Cortex of kidney (tissue), 1 donor: ENCODE results near the gene AUTS2.

Experiments
- DNase-seq: peaks from one replicate; lab custom pipeline; 2025; lab: John Stamatoyannopoulos, UW

AUTS2 gene

DNA sequence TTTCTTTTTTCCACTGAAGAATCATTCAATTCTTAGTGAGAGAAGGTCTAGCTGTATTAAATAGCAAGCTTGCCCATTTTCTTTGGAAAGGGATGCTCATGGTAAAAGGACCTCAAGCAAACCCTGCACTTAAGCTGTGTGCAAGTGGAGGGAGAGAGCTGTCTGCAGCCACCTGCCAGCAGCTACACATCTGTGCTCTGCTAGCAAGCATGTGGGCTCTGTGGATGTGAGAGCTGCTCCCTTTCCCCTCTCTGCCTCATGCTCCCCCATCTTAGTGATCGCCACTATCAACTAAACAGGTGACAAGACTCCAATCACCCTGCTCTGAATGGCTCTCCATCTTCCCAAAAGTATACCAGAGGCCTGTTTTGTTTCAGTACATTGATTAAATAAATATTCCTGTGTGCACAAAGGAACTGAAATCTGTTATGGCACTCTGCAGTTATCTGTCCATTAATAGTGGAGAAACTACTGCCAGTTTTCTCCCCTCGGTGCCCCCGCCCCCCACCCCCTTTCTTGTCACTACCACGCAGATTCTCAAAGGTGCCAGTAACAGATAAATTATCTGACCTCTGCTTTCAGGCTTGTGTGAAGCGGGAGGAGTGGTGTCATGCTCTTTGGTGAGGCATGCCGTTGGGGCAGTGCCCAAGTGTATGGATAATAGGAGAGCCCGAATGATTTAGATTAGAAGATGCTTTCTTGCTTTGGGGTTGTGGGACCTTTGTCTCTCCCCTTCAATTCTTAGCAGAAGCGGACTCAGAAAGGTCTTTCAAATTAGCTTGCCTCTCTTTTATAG, 26.4 kb downstream of the AUTS2 start:
- DNase-seq: no peak

DNA sequence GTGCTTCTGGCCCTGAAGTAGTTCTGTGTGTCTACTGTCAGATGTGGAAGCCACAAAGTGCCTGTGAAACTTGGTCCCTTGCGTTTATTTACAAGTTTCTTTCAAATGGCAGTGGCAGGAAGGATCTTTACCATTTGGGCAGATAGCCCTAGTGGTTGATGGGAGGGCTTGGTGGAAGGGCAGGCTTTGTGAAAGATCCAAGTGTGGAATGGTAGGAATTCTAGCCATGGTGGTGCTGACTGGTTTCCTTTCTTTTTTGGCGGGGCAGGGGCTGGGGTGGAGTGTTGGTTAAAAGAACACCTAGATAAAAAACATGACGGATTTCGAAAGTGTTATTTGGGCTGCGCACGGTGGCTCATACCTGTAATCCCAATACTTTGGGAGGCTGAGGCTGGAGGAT, 27.0 kb downstream of the AUTS2 start:
- DNase-seq: no peak

DNA sequence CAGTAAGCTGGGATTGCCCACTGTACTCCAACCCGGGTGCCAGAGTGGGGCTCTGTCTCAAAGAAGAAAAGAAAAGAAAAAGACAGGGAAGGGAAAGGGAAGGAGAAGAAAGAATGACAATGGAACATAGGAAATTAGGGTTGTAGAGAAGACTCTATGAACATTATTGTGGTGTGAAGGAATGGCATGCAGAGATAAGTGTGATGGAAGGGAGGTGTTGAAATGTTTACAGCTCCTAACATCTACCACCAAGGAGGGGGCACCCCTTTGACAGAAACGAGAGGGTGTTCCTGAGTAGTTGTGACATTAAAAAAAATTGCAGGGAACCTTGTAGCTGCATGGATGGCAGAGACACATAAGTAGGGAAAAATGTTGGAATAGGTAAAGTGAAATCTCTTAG, 27.5 kb downstream of the AUTS2 start:
- no peak for DNase-seq

DNA sequence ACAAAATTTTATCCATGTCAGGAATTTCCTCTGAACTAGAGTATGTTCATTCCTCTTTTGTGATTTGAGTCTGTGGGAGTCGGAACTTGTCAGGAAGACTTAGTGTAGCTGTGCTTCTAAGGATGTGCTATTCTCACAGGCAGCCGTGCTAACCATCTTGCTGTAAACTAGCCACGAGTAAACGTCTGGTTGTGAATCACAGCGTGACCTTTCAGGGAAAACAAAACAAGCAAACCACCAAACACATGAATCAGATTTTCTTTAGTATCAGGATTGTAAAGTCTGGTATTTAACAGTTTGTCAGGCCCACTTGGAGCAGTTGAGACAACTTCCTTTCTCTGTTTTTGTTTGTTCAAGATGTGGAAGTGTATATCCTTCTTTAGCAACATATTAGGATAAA, 32.0 kb downstream of the AUTS2 start:
- DNase-seq: no peak

DNA sequence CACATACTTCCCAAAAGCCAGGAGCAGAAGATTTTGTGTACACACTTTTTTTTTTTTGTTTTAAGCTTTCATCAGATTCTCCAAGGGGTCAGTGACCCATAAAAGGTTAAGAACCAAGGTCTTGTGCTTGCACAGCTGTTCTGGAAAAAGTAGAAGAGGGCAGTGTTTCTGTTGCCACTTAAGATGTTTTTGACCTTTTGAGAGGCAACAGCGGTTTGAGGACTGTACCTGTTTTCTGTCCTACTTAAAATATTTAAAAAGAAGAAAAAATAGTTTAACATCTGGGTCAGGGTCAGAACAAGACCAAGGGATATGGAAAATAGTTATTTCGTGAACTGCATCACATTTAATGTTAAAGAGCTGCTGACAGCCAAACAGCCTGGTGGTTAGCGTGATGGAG, 32.9 kb downstream of the AUTS2 start:
- no peak for DNase-seq

DNA sequence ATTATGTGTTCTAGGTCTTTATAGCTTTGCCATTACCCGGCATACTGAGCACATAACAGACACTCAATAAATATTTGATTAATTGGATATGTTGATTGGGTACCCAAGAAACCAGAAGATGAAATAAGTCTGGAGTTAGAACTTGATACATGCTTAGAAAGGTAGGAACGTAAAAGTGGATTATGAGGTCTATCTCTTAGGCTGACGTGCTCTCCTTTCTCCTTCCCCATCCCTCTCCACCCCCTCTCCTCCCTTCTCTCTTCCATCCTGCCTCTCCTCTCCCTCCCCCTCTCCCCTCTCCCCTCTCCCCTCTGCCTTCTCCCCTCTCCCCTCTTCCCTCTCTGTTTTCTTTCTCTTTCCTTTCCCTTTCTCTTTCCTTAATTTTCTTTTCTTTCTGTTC, 34.0 kb downstream of the AUTS2 start:
- no peak for DNase-seq

DNA sequence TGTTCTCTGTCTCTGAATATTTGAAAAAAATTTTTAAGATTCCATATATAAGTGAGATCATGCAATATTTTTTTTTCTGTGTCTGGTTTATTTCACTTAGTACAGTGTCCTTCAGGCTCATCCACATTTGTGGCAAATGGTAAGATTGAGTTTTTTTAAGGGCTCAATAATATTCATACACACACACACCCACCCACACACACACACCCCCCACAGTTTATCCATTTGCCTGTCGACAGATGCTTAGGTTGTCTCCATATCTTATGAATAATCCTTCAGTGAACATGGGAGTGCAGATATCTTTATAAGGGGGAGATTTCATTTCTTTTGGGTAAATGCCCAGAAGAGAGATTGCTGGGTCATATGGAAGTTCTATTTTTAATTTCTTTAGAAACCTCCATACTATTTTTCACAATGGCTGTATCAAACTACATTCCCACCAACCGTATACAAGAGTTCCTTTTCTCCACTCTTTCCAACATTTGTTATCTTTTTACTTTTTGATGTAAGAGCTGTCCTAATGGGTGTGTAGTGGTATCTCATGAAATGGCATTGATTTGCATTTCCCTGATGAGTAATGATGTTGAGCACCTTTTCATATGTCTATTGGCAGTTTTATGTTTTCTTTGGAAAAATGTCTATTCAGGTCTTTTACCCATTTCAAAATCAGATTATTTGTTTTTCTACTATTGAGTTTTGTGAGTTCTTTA, 35.0 kb downstream of the AUTS2 start:
- DNase-seq: no peak

DNA sequence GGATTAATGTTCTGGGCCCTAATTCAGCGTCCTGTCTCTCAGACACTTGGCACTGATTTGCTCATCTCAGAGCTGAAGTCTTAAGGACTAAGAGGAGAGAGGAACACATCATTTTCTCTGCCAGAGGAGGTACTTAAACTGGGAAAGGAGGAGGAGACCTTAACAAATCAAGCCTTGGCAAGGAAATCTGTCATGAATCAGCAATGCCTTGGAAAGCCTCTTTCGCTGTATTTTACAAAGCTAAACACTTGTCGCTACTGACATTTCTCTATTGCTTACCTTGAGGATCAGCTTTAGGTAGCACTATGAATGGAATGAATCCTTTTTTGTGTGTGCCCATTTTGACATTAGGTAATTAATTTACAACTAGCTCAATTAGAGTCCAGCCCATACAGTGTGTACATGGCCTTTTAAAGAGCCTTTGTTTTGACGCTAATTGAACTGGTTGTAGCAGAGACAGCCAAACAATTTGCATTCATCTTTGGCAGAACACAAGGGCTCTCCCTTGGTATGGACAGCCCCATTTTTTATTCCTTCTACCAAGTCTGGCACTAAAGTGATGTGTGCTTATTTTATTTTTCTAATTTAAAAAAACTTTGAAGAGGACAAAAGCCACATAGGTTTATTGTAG, 37.4 kb downstream of the AUTS2 start:
- no peak for DNase-seq

DNA sequence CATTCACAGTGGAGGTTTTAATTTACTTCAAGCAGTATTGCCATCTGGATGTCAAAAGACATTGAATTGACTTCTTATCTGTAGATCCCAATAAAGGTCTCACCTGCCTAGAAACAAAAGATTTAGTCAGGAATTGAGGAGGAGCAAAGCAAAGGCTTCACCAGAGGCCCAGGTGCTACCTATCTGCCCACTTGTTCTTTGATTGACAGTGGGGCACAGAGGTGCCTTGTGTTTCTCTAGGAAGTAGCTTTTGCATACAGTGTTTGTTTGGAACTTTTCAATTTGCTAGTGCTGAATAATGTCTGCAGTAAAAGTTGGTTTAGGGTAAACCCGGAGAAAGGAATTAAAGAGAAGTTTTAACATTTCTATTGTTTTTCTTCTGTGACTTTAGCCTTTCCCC, 40.4 kb downstream of the AUTS2 start:
- DNase-seq: no peak

DNA sequence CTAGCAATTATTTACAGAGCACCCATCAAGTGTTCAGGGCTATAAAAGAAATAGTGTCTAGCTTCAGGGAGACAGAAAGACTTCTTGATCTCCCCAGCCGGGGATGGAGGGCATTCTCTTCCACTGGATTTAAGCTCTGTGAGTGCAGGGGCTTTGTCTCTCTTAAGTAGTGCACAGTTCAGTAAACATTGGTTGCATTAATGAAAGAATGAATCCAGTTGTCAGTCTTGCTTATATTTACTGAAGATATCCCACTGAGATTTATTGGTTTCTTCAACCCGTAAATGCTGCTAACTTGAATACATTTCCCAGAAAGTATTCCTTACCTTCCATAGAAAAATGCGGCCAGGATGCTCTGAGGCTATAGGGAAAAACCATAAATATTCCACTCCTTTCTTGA, 41.9 kb downstream of the AUTS2 start:
- DNase-seq: no peak

DNA sequence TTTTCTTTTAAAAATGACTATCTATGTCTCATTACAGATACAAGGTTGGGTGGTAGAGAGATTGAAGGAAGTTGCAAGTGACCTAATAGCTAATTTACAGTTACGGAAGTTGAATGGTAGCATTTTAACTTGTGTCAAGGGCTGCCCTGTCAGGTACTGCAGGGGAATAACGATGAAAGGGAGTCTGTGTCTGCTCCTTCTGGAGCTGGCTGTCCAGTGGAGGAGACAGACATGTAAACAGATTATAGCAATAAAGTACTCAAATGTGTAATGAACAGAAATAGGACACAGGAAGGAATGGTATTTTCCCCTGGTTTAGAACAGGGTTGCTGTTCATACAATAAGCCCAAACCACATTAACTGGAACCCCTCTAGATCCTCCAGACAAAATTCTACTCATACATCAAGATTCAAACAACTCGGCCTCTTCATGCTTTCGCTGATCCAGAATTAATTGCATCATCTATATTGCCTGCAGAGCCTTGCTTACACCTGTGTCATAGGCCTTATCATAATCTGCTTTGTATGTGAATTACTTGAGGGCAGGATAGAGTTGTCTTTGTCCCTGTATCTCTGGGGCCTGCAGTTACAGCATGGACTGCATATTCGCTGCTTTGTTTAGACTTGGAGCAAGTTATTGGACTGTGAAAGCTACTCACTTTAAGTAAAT, 42.8 kb downstream of the AUTS2 start:
- no peak for DNase-seq

DNA sequence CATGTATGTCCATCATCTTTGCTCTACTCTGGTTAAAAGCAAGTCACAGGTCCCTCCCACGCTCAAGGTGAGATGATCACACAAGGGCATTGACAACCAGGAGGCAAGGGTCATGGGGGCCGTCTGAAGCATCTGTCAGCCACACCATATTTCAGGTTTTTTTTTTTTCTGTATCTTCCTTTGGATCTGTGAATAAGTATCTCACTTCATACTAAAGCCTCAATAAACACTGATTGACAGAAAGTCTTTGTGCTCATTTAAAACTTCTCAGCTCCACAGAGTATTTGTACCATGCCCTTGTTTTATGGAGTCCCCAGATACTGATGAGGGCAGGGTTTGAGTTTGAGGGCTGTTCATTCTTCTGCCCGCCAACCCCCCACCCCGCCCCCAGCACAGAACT, 45.0 kb downstream of the AUTS2 start:
- no peak for DNase-seq

DNA sequence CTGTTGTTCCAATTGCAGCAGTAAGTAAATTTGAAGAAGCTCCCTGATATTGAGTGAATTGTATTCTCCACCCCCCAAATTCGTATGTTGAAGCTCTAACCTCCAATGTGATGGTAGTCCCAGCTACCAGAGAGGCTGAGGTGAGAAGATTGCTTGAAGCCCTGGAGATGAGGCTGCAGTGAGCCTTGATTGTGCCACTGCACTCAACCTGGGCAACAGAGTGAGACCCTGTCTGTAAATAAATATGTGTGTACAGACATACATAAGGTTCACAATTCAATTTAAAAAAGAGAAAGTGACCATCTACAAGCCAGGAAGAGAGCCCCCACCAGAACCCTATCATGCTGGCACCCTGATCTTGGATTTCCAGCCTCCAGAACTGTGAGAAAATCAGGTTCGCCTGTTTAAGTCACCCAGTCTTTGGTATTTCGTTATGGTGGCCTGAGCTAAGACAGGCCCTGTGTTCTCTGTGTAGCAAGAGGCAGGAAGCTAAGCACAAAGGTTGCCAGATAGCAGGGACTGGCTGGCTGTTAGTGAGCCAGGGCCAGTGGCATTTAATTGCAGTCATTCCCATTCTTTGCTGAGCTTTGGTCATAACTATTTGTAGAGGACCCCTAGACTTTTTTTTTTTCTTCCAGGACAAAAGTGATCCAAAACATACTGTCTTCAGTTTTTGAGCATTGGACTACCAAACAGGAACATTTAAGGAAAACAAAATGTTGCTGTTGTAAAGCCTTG, 45.6 kb downstream of the AUTS2 start:
- no peak for DNase-seq

DNA sequence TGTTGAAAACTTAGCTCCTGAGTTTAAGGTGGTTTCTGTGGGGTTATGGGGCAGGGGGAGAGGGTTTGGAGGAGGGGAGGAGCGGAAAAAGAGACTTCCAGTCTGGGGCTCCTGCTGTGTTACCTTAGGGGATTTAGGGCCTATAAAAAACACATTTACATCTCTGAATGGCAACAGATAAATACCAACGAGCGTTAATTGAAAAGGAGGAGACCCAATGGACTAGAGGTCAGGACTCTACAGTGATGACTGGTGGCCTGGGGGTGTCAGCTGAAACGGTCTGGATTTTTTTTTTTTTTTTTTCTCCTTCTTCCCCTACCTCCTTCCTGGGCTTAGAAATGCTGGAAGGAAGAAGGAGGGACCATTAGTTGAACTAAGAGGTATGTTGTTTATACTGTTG, 47.4 kb downstream of the AUTS2 start:
- DNase-seq: no peak

DNA sequence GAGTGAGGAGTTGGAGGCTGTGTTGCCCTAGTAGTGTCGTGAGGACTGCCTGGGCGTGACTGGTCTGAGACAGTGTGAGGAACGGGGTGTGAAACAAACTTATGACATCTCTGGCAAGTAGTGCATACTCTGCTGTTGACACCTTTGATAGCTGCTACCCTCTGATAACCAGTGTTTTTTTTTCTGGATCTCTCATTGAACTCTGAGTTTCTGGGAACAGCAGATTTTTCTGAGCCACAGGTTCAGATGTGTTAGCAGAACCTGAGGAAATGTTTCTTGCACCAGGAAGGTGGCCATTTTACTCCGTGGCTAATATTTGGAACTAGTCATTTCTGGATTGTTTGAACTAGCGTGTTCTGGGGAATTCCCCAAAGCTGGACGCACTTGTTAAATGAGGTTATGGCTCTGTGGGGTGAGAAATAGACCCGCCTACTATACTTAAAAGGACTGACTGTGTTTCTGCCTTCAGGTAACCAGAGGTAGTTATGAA, 52.9 kb downstream of the AUTS2 start:
- DNase-seq: no peak

DNA sequence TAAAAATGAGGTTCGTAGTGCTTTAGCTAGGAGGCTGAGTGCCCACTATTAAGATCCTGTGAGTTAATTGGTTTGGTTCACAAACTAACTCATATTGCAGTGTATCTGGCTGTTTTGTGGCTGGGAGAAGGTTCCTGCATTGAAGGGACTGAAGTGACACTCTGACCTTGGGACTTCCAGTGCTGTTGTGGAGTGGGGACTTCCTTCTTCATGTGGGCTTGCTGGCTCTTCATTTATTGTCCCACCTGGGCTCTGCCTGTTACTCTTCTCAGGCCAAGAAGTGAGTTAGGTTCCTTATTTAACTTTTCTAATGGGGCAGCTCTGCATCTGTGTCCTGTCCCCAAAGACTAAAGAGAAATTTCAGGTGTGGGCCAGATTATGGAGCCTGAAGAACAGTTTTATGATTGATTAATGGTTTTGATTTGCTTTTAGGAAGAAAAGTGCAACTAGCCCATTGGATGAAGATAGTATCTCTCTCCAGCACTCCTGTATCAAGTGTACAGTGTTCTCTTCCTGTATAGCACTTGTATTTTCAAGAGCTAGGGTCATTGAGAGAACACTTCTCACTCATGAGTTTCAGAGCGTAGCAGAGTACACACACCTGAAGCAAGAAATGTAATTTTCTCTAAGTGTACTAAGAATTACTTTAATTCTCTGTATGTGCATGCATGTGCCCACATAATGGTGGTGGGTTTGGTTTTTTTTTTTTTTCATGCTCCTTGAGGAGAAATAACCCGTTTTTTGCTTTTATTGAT, 54.8 kb downstream of the AUTS2 start:
- DNase-seq: no peak

DNA sequence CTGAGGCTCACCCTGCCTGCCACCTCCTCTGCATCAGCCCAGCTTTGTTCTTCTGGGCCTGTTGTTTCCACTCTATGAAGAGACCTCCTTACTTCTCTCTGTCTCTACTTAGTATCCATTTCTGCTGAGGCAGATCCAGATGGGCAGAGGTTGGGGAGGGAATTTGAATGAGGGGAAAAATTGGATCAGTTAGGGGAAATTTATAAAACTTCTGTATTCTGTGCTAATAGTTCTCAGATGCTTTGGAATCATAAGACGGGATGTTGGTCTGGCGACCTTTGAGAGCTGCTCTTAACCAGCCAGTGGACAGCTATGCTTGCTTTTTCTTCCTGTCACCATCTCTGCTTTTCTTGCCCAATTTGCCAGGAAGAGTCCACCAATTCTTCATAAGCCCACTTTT, 55.5 kb downstream of the AUTS2 start:
- no peak for DNase-seq

DNA sequence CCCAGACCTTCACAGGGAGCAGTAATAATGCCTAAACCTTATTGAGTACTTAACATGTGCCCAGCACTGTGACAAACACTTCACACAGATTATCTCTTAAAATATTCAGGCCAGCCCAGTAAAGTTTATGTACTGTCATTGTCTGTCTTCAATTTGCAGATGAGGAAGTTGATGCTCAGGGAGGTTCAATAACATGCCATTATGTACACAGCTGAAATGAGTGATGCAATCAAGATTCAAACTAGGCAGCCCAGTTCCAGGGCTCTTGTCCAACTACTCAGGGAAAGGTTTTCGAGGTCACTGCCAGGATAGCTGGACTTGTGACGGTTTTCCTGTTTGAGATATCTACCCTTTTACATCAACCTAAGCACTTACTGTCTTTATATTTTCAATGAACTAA, 56.1 kb downstream of the AUTS2 start:
- no peak for DNase-seq

DNA sequence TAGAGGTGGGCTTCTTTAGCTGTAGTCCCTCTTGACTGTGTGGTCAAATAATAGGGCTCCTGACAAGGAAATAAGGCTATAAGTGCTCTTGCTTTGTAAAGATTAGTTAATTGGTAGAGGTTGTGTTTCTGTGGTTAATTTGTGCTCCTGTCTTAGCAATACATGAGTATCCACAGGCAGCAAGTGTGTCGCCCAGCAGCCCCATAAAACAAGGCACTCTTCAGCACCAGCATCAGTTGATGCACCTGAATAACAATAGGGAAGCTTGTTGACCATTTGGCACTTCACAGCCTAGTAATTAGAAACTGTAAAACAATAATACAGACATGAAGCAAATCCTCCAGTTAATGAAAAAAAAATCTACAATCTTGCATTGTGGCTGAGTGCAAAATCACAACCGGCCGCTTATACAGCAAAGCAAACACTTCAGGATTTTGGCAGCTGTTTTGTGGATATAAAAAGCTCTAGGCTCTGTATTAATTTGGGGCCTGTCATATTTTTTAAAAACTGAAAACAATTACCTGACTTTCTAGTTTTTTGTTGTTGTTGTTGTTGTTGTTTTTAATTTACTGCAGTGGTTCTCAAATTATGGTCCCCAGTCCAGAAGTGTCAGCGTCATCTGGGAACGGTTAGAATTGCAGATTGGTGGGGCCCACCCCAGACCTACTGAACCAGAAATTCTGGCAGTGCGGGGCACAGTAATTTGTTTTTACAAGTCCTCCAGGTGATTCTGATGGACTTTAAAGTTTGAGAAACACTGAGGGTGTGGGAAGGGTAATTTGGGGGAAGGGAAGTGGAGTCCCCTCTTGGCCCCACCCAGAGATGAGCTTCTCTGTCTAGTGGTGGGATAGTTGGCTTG, 56.8 kb downstream of the AUTS2 start:
- no peak for DNase-seq

DNA sequence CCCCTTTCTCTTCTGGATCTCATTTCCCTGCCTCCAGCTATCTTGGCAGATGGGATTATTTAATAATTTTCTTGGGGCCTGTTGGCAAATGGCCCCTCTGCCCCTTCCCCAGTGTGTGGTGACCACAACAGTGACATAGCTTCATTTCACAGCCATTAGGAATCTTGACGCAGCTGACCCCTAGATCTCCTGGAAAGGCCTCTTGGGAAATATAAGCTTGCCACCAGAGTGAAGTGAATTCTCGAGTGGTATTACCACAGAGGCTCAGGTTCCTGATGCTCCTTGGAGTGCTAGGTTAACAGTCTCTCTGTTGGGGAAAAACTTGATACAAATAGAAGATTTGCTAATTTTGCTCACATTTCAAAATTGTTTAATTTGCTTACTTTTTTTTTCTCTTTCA, 57.8 kb downstream of the AUTS2 start:
- no peak for DNase-seq
